Endothelial cell of hepatic sinusoid (primary cell): ENCODE results near the gene WFDC2.

Experiments
- in situ Hi-C: cut with HindIII; loops from 2 replicates; pipeline ENCODE4 v1.10.0; 2017; ENCODE audit warnings: low sequenced_read_pairs

WFDC2 gene

GRCh38 chr20:45489083-45489531 is 19.6 kb downstream of the WFDC2 start:
- in situ Hi-C loops, result loop anchor here (25.0 kb wide), 1 partner anchor 223 kb away; the partner anchor contains the start of genes SPINT4, WFDC10B and WFDC13

- in situ Hi-C loops, result loop anchor here (25.0 kb wide), 1 partner anchor 217 kb away; the partner anchor contains the start of genes SPINT4, WFDC10B and WFDC13
Observed at GRCh38 chr20:45495501-45495941, 26.0 kb downstream of the WFDC2 start.

GRCh38 chr20:45496166-45496565 is 26.6 kb downstream of the WFDC2 start:
- in situ Hi-C loops, result loop anchor here (25.0 kb wide), 1 partner anchor 216 kb away; the partner anchor contains the start of genes SPINT4, WFDC10B and WFDC13

- in situ Hi-C loops, result loop anchor here (25.0 kb wide), 1 partner anchor 214 kb away; the partner anchor contains the start of genes SPINT4, WFDC10B and WFDC13
Observed at GRCh38 chr20:45497971-45498494, 28.5 kb downstream of the WFDC2 start.

- in situ Hi-C loops, result no loop called here
Observed at GRCh38 chr20:45500022-45500421, 30.5 kb downstream of the WFDC2 start.

GRCh38 chr20:45501600-45501999 is 32.0 kb downstream of the WFDC2 start:
- in situ Hi-C loops, result no loop called here

- in situ Hi-C loops, result no loop called here
Observed at GRCh38 chr20:45502561-45502960, 33.0 kb downstream of the WFDC2 start.

GRCh38 chr20:45503403-45503802 is 33.9 kb downstream of the WFDC2 start:
- in situ Hi-C loops, result no loop called here

- in situ Hi-C loops, result no loop called here
Observed at GRCh38 chr20:45506398-45506797, 36.8 kb downstream of the WFDC2 start.

GRCh38 chr20:45507011-45507820 is 37.7 kb downstream of the WFDC2 start:
- in situ Hi-C loops, result no loop called here

GRCh38 chr20:45508068-45508886 is 38.7 kb downstream of the WFDC2 start:
- in situ Hi-C loops, result no loop called here

GRCh38 chr20:45509091-45509490 is 39.5 kb downstream of the WFDC2 start:
- in situ Hi-C loops, result no loop called here

GRCh38 chr20:45510242-45510862 is 40.8 kb downstream of the WFDC2 start:
- in situ Hi-C loops, result no loop called here

GRCh38 chr20:45515147-45515913 is 45.8 kb downstream of the WFDC2 start, which contains the start of gene SPINT3:
SPINT3 (minus strand) TSS chr20:45515622; CDS start chr20:45515608, 14 bp downstream.
- in situ Hi-C loops, result no loop called here

- in situ Hi-C loops, result no loop called here
Observed at GRCh38 chr20:45518282-45518681, 48.7 kb downstream of the WFDC2 start.

- in situ Hi-C loops, result no loop called here
Observed at GRCh38 chr20:45523821-45524220, 54.3 kb downstream of the WFDC2 start.

- in situ Hi-C loops, result no loop called here
Observed at GRCh38 chr20:45527294-45527693, 57.7 kb downstream of the WFDC2 start.
